Neural cell (in vitro differentiated cells): ENCODE data around the gene RBM39. TPM values are rescaled to one million over a fixed set of nuclear protein-coding genes. Genes with fewer than 3 reads are reported as not detected.

Experiments
- H2AFZ ChIP-seq: fragments of 200-600, 300-800 bp; sonication (generic), shearing (Covaris generic); 2 replicates; pipeline ENCODE4 v1.6.0; 2014; ENCODE audit warnings: low read depth, mild to moderate bottlenecking, antibody characterized with exemption, low read length, moderate library complexity
- H3F3A ChIP-seq: fragments of 200-600 bp; shearing (Covaris generic); 2 replicates; pipeline ENCODE4 v1.6.1; 2016; ENCODE audit warnings: mild to moderate bottlenecking, moderate library complexity, mixed read lengths, antibody characterized with exemption, low read length; ENCODE audit not compliant: insufficient read depth, poor library complexity, severe bottlenecking
- H3K27ac ChIP-seq: fragments of 200-600, 300-800 bp; sonication (generic), shearing (Covaris generic); 2 replicates; pipeline ENCODE4 v1.5.1; 2014; ENCODE audit warnings: mild to moderate bottlenecking, low read length, moderate library complexity
- H3K27me3 ChIP-seq: fragments of 300-800, 200-600 bp; sonication (generic), shearing (Covaris generic); 2 replicates; pipeline ENCODE4 v1.6.0; 2014; ENCODE audit warnings: mild to moderate bottlenecking, low read depth, low read length, moderate library complexity; ENCODE audit not compliant: insufficient read depth
- H3K36me3 ChIP-seq: fragments of 300-800, 200-600 bp; sonication (generic), shearing (Covaris generic); 2 replicates; pipeline ENCODE4 v1.5.1; 2014; ENCODE audit warnings: mild to moderate bottlenecking, antibody characterized with exemption, low read length, moderate library complexity; ENCODE audit not compliant: insufficient read depth
- H3K4me2 ChIP-seq: fragments of 300-800, 200-600 bp; sonication (generic), shearing (Covaris generic); 2 replicates; pipeline ENCODE4 v1.6.0; 2014; ENCODE audit warnings: mild to moderate bottlenecking, low read length
- H3K4me3 ChIP-seq: fragments of 300-800, 200-600 bp; sonication (generic), shearing (Covaris generic); 2 replicates; pipeline ENCODE4 v1.5.1; 2014; ENCODE audit warnings: mild to moderate bottlenecking, low read length, moderate library complexity
- H3K79me2 ChIP-seq: fragments of 200-600 bp; shearing (Covaris generic); replicated peaks from 2 replicates; pipeline ENCODE4 v1.6.0; 2014; ENCODE audit warnings: mild to moderate bottlenecking, low read length, moderate library complexity; ENCODE audit not compliant: insufficient read depth
- H3K9ac ChIP-seq: fragments of 300-800, 200-600 bp; sonication (generic), shearing (Covaris generic); 2 replicates; pipeline ENCODE4 v1.6.1; 2016; ENCODE audit warnings: mild to moderate bottlenecking, low read length, mixed read lengths
- H3K9me2 ChIP-seq: fragments of 200-600 bp; shearing (Covaris generic); 2 replicates; pipeline ENCODE4 v1.6.1; 2016; ENCODE audit warnings: mild to moderate bottlenecking, low read length, mixed read lengths; ENCODE audit not compliant: insufficient read depth
- H3K9me3 ChIP-seq: fragments of 200-600, 300-800 bp; sonication (generic), shearing (Covaris generic); 2 replicates; pipeline ENCODE4 v1.6.1; 2016; ENCODE audit warnings: mild to moderate bottlenecking, mixed run types, low read length, moderate library complexity, mixed read lengths
- H4K20me1 ChIP-seq: fragments of 200-600 bp; shearing (Covaris generic); 2 replicates; pipeline ENCODE4 v1.6.1; 2016; ENCODE audit warnings: mild to moderate bottlenecking, mixed run types; ENCODE audit not compliant: insufficient read depth
- CTCF ChIP-seq: fragments of 450-650 bp; IDR thresholded peaks from 2 replicates; pipeline ENCODE4 v1.5.1; 2014; ENCODE audit warnings: antibody characterized with exemption, mild to moderate bottlenecking, moderate library complexity; ENCODE audit not compliant: poor library complexity, severe bottlenecking
- EP300 ChIP-seq: fragments of 450-650 bp; conservative IDR thresholded peaks from 2 replicates; pipeline ENCODE4 v1.6.1; 2014; ENCODE audit warnings: antibody characterized with exemption, mild to moderate bottlenecking, moderate library complexity; ENCODE audit not compliant: poor library complexity, severe bottlenecking
- EZH2 ChIP-seq: fragments of 200-600, 300-800 bp; shearing (Covaris generic), sonication (generic); IDR thresholded peaks from 2 replicates; pipeline ENCODE4 v1.6.1; 2014; ENCODE audit warnings: antibody characterized with exemption, low read length, borderline replicate concordance, mild to moderate bottlenecking; ENCODE audit not compliant: insufficient read depth, poor library complexity, severe bottlenecking
- MXI1 ChIP-seq: fragments of 450-650 bp; conservative IDR thresholded peaks from 2 replicates; pipeline ENCODE4 v1.6.1; 2014; ENCODE audit warnings: antibody characterized with exemption, mild to moderate bottlenecking; ENCODE audit not compliant: poor library complexity, severe bottlenecking
- POLR2AphosphoS5 ChIP-seq: IDR thresholded peaks from 2 replicates; pipeline ENCODE4 v1.6.1; 2012
- RAD21 ChIP-seq: fragments of 450-650 bp; conservative IDR thresholded peaks from 2 replicates; pipeline ENCODE4 v1.6.1; 2014; ENCODE audit warnings: antibody characterized with exemption, mild to moderate bottlenecking, moderate library complexity
- SMC3 ChIP-seq: fragments of 450-650 bp; conservative IDR thresholded peaks from 2 replicates; pipeline ENCODE4 v1.6.1; 2014; ENCODE audit warnings: antibody characterized with exemption, mild to moderate bottlenecking, moderate library complexity; ENCODE audit not compliant: poor library complexity
- TAF1 ChIP-seq: IDR thresholded peaks from 2 replicates; pipeline ENCODE4 v1.6.1; 2012; ENCODE audit warnings: low read depth
- polyA plus RNA-seq: library from polyadenylated mRNA; depleted of rRNA; stranded (reverse); fragments of >200 nt; gene quantifications from 2 replicates; pipeline ENCODE4 v1.2.3, GENCODE V29; 2014

RBM39 gene
- polyA plus RNA-seq, 1 donor from 2014 or later, result 839 TPM

GRCh38 chr20:35743693-35744491 is 1.8 kb upstream of the RBM39 start:
- Histone ChIP-seq H2AFZ (no peak overlapping the region), H3K9ac (peak overlapping the region; percentile 96)
- TF ChIP-seq RAD21, result no peak
- no peak for TF ChIP-seq TAF1
- TF ChIP-seq MXI1, result no peak
- no peak for TF ChIP-seq SMC3
- no peak for TF ChIP-seq POLR2AphosphoS5
- no peak for TF ChIP-seq EP300
- TF ChIP-seq EZH2, result no peak

GRCh38 chr20:35742741-35743523 is 872 bp upstream of the RBM39 start:
- no peaks in the 10 kb centered on the region for H3K9me3 ChIP-seq
- no peaks in the 10 kb centered on the region for H3K9me2 ChIP-seq
- H2AFZ ChIP-seq, result peak overlapping the region; percentile 71
- peaks cover 16% of the 10 kb centered on the region for H4K20me1 ChIP-seq
- peak overlapping the region; percentile 84 for H3K4me2 ChIP-seq
- H3K36me3 ChIP-seq, result peaks cover 13% of the 10 kb centered on the region
- H3K27me3 ChIP-seq, result no peaks in the 10 kb centered on the region
- peak overlapping the region; percentile 96 for H3K9ac ChIP-seq
- TF ChIP-seq CTCF (peak; percentile 2), TAF1 (no peak)
- H3K27ac ChIP-seq, result peak overlapping the region; percentile 100
- no peaks in the 10 kb centered on the region for H3F3A ChIP-seq
- peak overlapping the region; percentile 86 for H3K4me3 ChIP-seq
- H3K79me2 ChIP-seq, result peaks cover 40% of the 10 kb centered on the region

More at GRCh38 chr20:35743693-35744491, 1.8 kb upstream of the RBM39 start:
- no peaks in the 10 kb centered on the region for H3K9me3 ChIP-seq
- H3K4me3 ChIP-seq, result peak overlapping the region; percentile 86
- no peaks in the 10 kb centered on the region for H3K27me3 ChIP-seq
- H3K36me3 ChIP-seq, result peaks cover 6% of the 10 kb centered on the region
- peak overlapping the region; percentile 84 for H3K4me2 ChIP-seq
- no peaks in the 10 kb centered on the region for H3K9me2 ChIP-seq
- no peaks in the 10 kb centered on the region for H3F3A ChIP-seq
- H3K27ac ChIP-seq, result peak overlapping the region; percentile 100
- H4K20me1 ChIP-seq, result peaks cover 6% of the 10 kb centered on the region
- peaks cover 30% of the 10 kb centered on the region for H3K79me2 ChIP-seq

GRCh38 chr20:35739294-35740163 is 2.5 kb downstream of the RBM39 start:
- peaks cover 19% of the 10 kb centered on the region for H3K36me3 ChIP-seq
- peak overlapping the region; percentile 93 for H3K4me2 ChIP-seq
- H3K27ac ChIP-seq, result no peak overlapping the region
- H3F3A ChIP-seq, result no peaks in the 10 kb centered on the region
- no peaks in the 10 kb centered on the region for H3K9me3 ChIP-seq
- H3K9me2 ChIP-seq, result no peaks in the 10 kb centered on the region
- peak overlapping the region; percentile 86 for H3K4me3 ChIP-seq
- peaks cover 64% of the 10 kb centered on the region for H3K79me2 ChIP-seq
- no peak for TF ChIP-seq TAF1
- no peak for TF ChIP-seq EZH2
- no peak for TF ChIP-seq POLR2AphosphoS5
- TF ChIP-seq CTCF, result peak; percentile 52
- H4K20me1 ChIP-seq, result peaks cover 34% of the 10 kb centered on the region
- no peaks in the 10 kb centered on the region for H3K27me3 ChIP-seq
- H3K9ac ChIP-seq, result peak overlapping the region; percentile 100
- H2AFZ ChIP-seq, result no peak overlapping the region
